Central memory CD8-positive, alpha-beta T cell (primary cell): ENCODE results near the gene FBXW5.
A peak's percentile ranks its signal among the peaks of the same experiment; 100 is the strongest.

Experiments used
- ATAC-seq: fragments of 150-1000 bp; cut with Tn5 transposase; replicated peaks from 2 replicates; pipeline ENCODE4 v1.10.0; 2022; ENCODE audit warnings: mild to moderate bottlenecking, moderate FRiP score, moderate number of reproducible peaks; ENCODE audit not compliant: poor library complexity, severe bottlenecking; ENCODE audit errors: extremely low read depth
- DNase-seq, 2 donors: peaks; one replicate each; pipeline ENCODE4 v3.0.0; 2021; ENCODE audit warnings: low spot score in 2 of 2
- H3K27ac Mint-ChIP-seq: one replicate; pipeline ENCODE4 v1.8.0; 2022; ENCODE audit warnings: low read depth, mild to moderate bottlenecking, moderate library complexity, mixed read lengths
- H3K27me3 Mint-ChIP-seq: one replicate; pipeline ENCODE4 v1.8.0; 2022; ENCODE audit warnings: mixed read lengths
- H3K36me3 Mint-ChIP-seq: one replicate; pipeline ENCODE4 v1.8.0; 2022; ENCODE audit warnings: mild to moderate bottlenecking, moderate library complexity, mixed read lengths; ENCODE audit not compliant: insufficient read depth
- H3K4me1 Mint-ChIP-seq: one replicate; pipeline ENCODE4 v1.8.0; 2022; ENCODE audit warnings: mixed read lengths
- H3K4me3 Mint-ChIP-seq: one replicate; pipeline ENCODE4 v1.8.0; 2022; ENCODE audit warnings: mild to moderate bottlenecking, moderate library complexity, mixed read lengths
- H3K9me3 Mint-ChIP-seq: one replicate; pipeline ENCODE4 v1.8.0; 2022; ENCODE audit warnings: mixed read lengths

FBXW5 gene

GRCh38 chr9:136910197-136910900 is 34.2 kb downstream of the FBXW5 start:
- H3K4me1 Mint-ChIP-seq: no peaks in the 10 kb centered on the region
- H3K27ac Mint-ChIP-seq: no peak overlapping the region
- no peaks in the 10 kb centered on the region for H3K9me3 Mint-ChIP-seq
- H3K4me3 Mint-ChIP-seq: no peak overlapping the region
- ATAC-seq (no peak), DNase-seq (no peak)
- H3K27me3 Mint-ChIP-seq: no peaks in the 10 kb centered on the region
- H3K36me3 Mint-ChIP-seq: peaks cover 38% of the 10 kb centered on the region

GRCh38 chr9:136907011-136907914 is 37.3 kb downstream of the FBXW5 start:
- H3K27me3 Mint-ChIP-seq: no peaks in the 10 kb centered on the region
- no peak for DNase-seq
- H3K27ac Mint-ChIP-seq: peak overlapping the region; percentile 53
- peaks cover 39% of the 10 kb centered on the region for H3K36me3 Mint-ChIP-seq
- H3K9me3 Mint-ChIP-seq: no peaks in the 10 kb centered on the region
- H3K4me3 Mint-ChIP-seq: no peak overlapping the region
- peaks cover 15% of the 10 kb centered on the region for H3K4me1 Mint-ChIP-seq
- ATAC-seq: no peak

GRCh38 chr9:136906266-136906665 is 38.3 kb downstream of the FBXW5 start:
- Mint-ChIP-seq H3K27me3 (no peaks in the 10 kb centered on the region), H3K4me3 (no peak overlapping the region), H3K27ac (no peak overlapping the region), H3K9me3 (no peaks in the 10 kb centered on the region), H3K36me3 (peaks cover 38% of the 10 kb centered on the region), H3K4me1 (peaks cover 25% of the 10 kb centered on the region)
- ATAC-seq: no peak
- DNase-seq: no peak

DNA sequence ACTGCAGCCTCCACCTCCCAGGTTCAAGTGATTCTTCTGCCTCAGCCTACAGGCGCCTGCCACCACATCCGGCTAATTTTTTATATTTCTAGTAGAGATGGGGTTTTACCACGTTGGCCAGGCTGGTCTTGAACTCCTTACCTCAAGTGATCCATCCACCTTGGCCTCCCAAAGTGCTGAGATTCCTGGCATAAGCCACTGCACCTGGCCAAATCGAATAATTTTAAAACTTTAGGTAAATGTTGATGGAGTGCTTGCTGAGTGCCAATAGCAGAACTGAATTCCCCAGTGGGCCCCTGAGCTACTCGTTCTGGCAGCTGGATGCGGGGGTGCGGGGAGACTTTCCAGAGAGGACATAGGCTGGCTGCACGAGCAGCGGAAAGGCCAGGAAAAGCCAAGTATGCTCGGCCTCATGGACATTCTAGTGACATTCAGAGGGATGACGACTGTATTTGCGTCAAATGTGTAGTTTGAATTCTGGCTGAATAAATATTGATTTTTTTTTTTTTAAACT is 41.4 kb downstream of the FBXW5 start:
- Mint-ChIP-seq H3K27ac (peak overlapping the region; percentile 96), H3K4me3 (peak overlapping the region; percentile 77), H3K36me3 (peaks cover 31% of the 10 kb centered on the region), H3K4me1 (peaks cover 34% of the 10 kb centered on the region), H3K27me3 (no peaks in the 10 kb centered on the region), H3K9me3 (no peaks in the 10 kb centered on the region)
- DNase-seq: peak in 1 of 2 donors; percentile 15
- peak; percentile 30 for ATAC-seq

DNA sequence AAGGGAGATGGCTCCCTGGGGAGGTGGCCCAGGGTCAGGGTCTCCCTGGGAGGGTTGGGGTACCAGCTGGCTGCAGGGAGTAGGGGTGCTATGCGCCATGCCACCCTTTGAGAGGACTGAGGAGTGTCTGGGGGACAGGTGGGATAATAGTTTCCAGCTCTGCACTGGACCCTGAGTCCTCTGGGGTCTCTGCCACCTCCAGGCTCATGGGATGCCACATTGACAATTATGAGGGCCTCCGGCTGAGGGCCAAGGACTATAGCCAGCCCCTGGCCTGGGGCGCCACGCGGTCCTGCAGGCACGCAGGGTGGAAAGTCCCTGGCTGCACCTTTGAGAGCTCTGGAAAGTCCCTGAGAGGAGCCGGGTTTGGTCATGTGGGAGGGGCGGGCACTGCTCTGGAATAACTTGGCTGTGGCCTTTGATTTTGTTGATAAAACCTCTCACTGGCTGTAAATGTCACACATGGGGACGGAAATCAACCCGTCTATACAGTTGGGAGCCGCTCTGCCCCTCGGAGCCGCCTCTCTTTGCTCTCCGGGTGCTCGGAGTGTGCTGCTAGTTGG is 42.2 kb downstream of the FBXW5 start:
- Mint-ChIP-seq H3K27me3 (no peaks in the 10 kb centered on the region), H3K4me1 (peaks cover 34% of the 10 kb centered on the region), H3K27ac (peak overlapping the region; percentile 96), H3K9me3 (no peaks in the 10 kb centered on the region), H3K4me3 (peak overlapping the region; percentile 77), H3K36me3 (peaks cover 28% of the 10 kb centered on the region)
- DNase-seq: peak; percentile 58 to 86
- peak; percentile 91 for ATAC-seq

- Mint-ChIP-seq H3K27me3 (no peaks in the 10 kb centered on the region), H3K9me3 (no peaks in the 10 kb centered on the region), H3K36me3 (peaks cover 27% of the 10 kb centered on the region), H3K4me1 (peaks cover 39% of the 10 kb centered on the region), H3K27ac (peak overlapping the region; percentile 96), H3K4me3 (peak overlapping the region; percentile 77)
- ATAC-seq (peak; percentile 50), DNase-seq (peak; percentile 38 to 56)
These were observed 42.9 kb downstream of the FBXW5 start for GRCh38 chr9:136901516-136902258.

- Mint-ChIP-seq H3K4me1 (peaks cover 39% of the 10 kb centered on the region), H3K36me3 (peaks cover 25% of the 10 kb centered on the region), H3K27ac (peak overlapping the region; percentile 96), H3K27me3 (no peaks in the 10 kb centered on the region), H3K9me3 (no peaks in the 10 kb centered on the region), H3K4me3 (peak overlapping the region; percentile 77)
- ATAC-seq (no peak), DNase-seq (no peak)
These were observed 43.5 kb downstream of the FBXW5 start for GRCh38 chr9:136900988-136901515.

GRCh38 chr9:136900556-136900955 is 44.0 kb downstream of the FBXW5 start:
- H3K27ac Mint-ChIP-seq: peak overlapping the region; percentile 96

GRCh38 chr9:136899196-136899595 is 45.3 kb downstream of the FBXW5 start:
- peaks cover 25% of the 10 kb centered on the region for H3K36me3 Mint-ChIP-seq
- no peaks in the 10 kb centered on the region for H3K9me3 Mint-ChIP-seq
- peaks cover 51% of the 10 kb centered on the region for H3K4me1 Mint-ChIP-seq
- H3K27ac Mint-ChIP-seq: peak overlapping the region; percentile 96
- DNase-seq (no peak), ATAC-seq (no peak)
- no peaks in the 10 kb centered on the region for H3K27me3 Mint-ChIP-seq
- H3K4me3 Mint-ChIP-seq: no peak overlapping the region

More at GRCh38 chr9:136900556-136900955, 44.0 kb downstream of the FBXW5 start:
- DNase-seq: no peak
- H3K4me3 Mint-ChIP-seq: no peak overlapping the region
- H3K36me3 Mint-ChIP-seq: peaks cover 25% of the 10 kb centered on the region
- no peak for ATAC-seq
- no peaks in the 10 kb centered on the region for H3K27me3 Mint-ChIP-seq
- H3K9me3 Mint-ChIP-seq: no peaks in the 10 kb centered on the region
- H3K4me1 Mint-ChIP-seq: peaks cover 39% of the 10 kb centered on the region

DNA sequence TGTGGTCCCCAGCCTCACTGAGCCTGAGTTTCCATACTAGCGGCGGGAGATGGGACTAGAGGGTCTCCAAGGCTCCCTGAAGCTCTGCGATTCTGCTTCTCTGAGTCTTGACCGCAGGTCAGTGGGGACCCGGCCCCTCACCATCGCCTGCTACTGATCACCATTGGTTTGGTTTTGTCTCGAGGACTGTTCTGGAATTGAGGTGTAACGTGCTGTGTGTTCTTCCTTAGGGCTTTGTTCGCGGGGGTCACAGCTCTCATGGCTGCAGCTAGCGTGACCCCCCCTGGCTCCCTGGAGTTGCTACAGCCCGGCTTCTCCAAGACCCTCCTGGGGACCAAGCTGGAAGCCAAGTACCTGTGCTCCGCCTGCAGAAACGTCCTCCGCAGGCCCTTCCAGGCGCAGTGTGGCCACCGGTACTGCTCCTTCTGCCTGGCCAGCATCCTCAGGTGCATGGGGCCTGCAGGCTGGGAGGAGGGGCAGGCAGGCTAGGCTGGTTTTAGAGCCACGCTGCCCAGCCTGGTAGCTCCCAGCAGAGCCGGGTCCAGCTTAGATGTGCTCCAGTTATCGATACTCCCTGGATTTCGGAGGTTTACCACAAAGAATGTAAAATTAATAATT is 45.9 kb downstream of the FBXW5 start:
- Mint-ChIP-seq H3K4me1 (peaks cover 52% of the 10 kb centered on the region), H3K27ac (no peak overlapping the region), H3K36me3 (peaks cover 25% of the 10 kb centered on the region), H3K4me3 (no peak overlapping the region), H3K9me3 (no peaks in the 10 kb centered on the region), H3K27me3 (no peaks in the 10 kb centered on the region)
- ATAC-seq (no peak), DNase-seq (no peak)

DNA sequence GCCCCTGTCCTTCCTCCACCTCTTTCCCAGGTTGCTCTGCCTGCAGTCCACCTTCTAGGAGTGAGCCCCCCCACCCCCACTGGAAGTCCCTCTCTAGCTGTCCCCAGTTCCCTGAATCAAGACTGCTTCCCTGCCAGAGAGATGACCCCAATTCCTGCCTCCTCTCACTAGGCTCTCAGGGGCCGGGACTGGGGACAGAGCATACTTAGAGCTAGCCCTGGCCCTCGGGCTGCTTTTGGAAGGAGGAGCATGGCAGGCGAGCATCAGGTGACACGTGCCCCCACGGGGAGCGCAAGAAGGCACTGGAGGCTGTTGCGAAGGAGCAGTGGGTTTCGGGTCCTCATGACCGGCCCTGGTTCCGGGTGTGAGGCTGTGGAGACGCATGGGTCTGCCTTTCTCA is 48.5 kb downstream of the FBXW5 start:
- no peak overlapping the region for H3K27ac Mint-ChIP-seq
- H3K4me1 Mint-ChIP-seq: peaks cover 26% of the 10 kb centered on the region

More for the DNA sequence above, 48.5 kb downstream of the FBXW5 start:
- Mint-ChIP-seq H3K4me3 (no peak overlapping the region), H3K36me3 (peaks cover 20% of the 10 kb centered on the region), H3K27me3 (no peaks in the 10 kb centered on the region), H3K9me3 (no peaks in the 10 kb centered on the region)
- ATAC-seq (no peak), DNase-seq (no peak)
